ENCODE results near the gene C1orf185.

- TF ChIP-seq CTCF (IDR thresholded peaks at IDR 0.05) (no peak), POLR2A (IDR thresholded peaks at IDR 0.05) (no peak)
Measured at GRCh38 chr1:51119331-51119730, 17.3 kb downstream of the C1orf185 start.

Measured in heart left ventricle (tissue), 13 donors.